ENCODE measurements around the gene SORCS3. TPM values are rescaled to one million over a fixed set of nuclear protein-coding genes. Genes with fewer than 3 reads are reported as not detected.
"Not testable (repeated sequence)": the region's sequence is repeated elsewhere in the genome, so short reads cannot be mapped to it uniquely, and the experiment has no call there.

The SORCS3 gene
- total RNA-seq, 2 donors from 2014 or later = not detected

DNA sequence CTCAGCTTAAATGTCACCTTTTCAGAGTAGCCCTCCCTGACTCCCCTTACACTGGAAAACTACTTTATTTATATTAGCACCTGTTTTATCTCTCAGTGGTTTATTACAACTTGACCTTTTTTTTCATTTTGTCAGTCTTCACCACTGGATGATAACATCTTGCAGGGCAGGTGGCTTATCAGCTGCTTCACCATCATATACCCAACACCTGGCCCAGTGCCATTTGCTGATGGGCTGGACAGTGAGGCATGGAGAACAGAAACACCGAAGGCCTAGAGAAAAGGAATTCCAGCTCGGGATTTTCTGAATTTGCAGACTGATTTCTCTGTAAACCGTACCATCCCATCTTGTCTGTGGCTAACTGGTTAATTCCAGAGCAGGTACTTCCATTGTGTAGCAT, 48.5 kb downstream of the SORCS3 start:
- H3K4me1 ChIP-seq (ENCODE audit: control insufficient read depth in 1 of 2, low read depth in 2 of 2) = no peaks in the 10 kb centered on the region

DNA sequence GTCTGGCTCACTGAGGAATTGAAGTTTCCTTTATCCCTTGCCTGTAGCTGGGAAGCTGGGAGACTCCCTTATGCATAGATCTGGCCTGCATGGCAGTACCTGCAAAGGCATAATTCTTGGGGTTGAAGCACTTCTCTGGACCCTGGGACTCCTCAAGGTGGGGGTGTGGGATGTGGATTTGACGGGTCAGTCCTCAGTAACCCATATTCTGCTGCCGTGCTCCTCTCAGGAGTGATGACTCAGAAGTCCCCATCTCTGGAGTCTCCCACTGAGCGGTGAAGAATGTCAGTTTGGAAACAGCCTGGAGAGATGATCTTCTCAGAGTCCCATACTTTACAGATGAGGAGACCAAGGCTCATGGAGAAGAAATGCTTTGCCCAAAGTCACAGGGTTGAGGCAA, 49.0 kb downstream of the SORCS3 start:
- H3K27ac ChIP-seq = no peak overlapping the region
- TF ChIP-seq, protein P1, sequence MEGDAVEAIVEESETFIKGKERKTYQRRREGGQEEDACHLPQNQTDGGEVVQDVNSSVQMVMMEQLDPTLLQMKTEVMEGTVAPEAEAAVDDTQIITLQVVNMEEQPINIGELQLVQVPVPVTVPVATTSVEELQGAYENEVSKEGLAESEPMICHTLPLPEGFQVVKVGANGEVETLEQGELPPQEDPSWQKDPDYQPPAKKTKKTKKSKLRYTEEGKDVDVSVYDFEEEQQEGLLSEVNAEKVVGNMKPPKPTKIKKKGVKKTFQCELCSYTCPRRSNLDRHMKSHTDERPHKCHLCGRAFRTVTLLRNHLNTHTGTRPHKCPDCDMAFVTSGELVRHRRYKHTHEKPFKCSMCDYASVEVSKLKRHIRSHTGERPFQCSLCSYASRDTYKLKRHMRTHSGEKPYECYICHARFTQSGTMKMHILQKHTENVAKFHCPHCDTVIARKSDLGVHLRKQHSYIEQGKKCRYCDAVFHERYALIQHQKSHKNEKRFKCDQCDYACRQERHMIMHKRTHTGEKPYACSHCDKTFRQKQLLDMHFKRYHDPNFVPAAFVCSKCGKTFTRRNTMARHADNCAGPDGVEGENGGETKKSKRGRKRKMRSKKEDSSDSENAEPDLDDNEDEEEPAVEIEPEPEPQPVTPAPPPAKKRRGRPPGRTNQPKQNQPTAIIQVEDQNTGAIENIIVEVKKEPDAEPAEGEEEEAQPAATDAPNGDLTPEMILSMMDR (IDR thresholded peaks at IDR 0.05) = no peak
- no peaks in the 10 kb centered on the region for H3K9me3 ChIP-seq
- no peak for DNase-seq (ENCODE audit: low spot score)
- no peaks in the 10 kb centered on the region for H3K4me1 ChIP-seq (ENCODE audit: control insufficient read depth in 1 of 2, low read depth in 2 of 2)
- H3K27me3 ChIP-seq (replicated peaks; ENCODE audit: insufficient read depth) = no peaks in the 10 kb centered on the region
- no peaks in the 10 kb centered on the region for H3K36me3 ChIP-seq
- no peak overlapping the region for H3K4me3 ChIP-seq
- no peak for ATAC-seq (ENCODE audit: insufficient number of reproducible peaks, low FRiP score, low read depth)

More for the DNA sequence above, 48.5 kb downstream of the SORCS3 start:
- no peak overlapping the region for H3K27ac ChIP-seq
- no peaks in the 10 kb centered on the region for H3K36me3 ChIP-seq
- ATAC-seq (ENCODE audit: insufficient number of reproducible peaks, low FRiP score, low read depth) = no peak
- DNase-seq (ENCODE audit: low spot score) = no peak
- no peaks in the 10 kb centered on the region for H3K27me3 ChIP-seq (replicated peaks; ENCODE audit: insufficient read depth)
- H3K9me3 ChIP-seq = no peaks in the 10 kb centered on the region
- TF ChIP-seq, protein P1 (IDR thresholded peaks at IDR 0.05) = no peak
- no peak overlapping the region for H3K4me3 ChIP-seq

DNA sequence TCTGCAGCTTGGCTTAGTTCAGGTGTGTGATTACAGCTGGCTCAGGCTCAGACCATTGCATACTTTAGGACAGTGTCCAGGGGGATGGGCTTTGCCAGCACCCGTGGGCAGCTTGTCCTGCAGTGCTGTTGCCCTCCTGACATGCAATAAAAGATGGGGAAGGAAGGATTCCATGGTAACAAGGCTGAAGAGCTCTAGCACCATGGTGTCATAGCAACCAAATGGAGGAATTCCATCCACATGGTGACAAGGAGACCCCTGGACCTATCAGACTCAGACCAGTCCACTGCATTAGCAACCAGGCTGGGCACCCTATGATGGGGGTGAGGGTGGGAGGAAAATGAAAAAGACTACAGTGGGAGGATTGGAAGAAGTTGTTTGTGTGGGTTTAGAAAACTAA, 49.9 kb downstream of the SORCS3 start:
- no peaks in the 10 kb centered on the region for H3K36me3 ChIP-seq
- H3K4me3 ChIP-seq = no peak overlapping the region
- TF ChIP-seq, protein P1 (IDR thresholded peaks at IDR 0.05) = no peak
- H3K27me3 ChIP-seq (replicated peaks; ENCODE audit: insufficient read depth) = no peaks in the 10 kb centered on the region
- no peaks in the 10 kb centered on the region for H3K4me1 ChIP-seq (ENCODE audit: control insufficient read depth in 1 of 2, low read depth in 2 of 2)
- ATAC-seq (ENCODE audit: insufficient number of reproducible peaks, low FRiP score, low read depth) (no peak), DNase-seq (ENCODE audit: low spot score) (no peak)
- no peak overlapping the region for H3K27ac ChIP-seq
- no peaks in the 10 kb centered on the region for H3K9me3 ChIP-seq

DNA sequence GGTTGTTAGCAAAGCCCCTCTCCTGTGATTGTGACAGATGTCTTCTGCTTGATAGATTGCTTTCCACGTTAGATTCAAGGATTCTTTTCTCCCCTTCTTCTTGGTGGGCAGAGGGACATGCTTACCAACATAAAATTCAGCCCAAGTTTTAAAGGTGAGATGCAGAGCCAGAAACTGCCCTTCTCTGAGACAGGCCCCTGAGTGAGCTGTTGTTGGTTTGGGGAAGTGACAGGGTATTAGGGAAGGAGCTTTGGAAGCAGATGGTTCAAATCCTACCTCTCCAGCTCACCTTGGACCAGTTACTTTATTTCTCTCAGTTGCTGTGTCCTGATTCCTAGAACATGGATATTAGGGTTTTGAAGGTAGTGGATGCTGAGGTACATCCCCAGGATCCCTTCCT, 53.0 kb downstream of the SORCS3 start:
- DNase-seq (ENCODE audit: low spot score) (no peak), ATAC-seq (ENCODE audit: insufficient number of reproducible peaks, low FRiP score, low read depth) (no peak)
- Histone ChIP-seq H3K4me1 (ENCODE audit: control insufficient read depth in 1 of 2, low read depth in 2 of 2) (no peaks in the 10 kb centered on the region), H3K27me3 (replicated peaks; ENCODE audit: insufficient read depth) (no peaks in the 10 kb centered on the region), H3K4me3 (no peak overlapping the region), H3K9me3 (no peaks in the 10 kb centered on the region), H3K36me3 (no peaks in the 10 kb centered on the region), H3K27ac (no peak overlapping the region)
- TF ChIP-seq, protein P1 (IDR thresholded peaks at IDR 0.05) = no peak

DNA sequence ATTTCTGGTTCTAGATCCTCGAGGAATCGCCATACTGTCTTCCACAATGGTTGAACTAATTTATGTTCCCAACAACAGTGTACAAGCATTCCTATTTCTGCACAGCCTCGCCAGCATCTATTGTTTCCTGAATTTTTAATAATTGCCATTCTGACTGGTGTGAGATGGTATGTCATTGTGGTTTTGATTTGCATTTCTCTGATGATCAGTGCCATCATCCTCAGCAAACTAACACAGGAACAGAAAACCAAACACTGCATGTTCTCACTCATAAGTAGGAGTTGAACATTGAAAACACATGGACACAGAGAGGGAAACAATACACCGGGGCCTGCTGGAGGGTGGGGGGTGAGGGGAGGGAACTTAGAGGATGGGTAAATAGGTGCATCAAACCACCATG, 62.2 kb downstream of the SORCS3 start:
- not testable (repeated sequence) for H3K36me3 ChIP-seq; DNase-seq (ENCODE audit: low spot score); H3K27me3 ChIP-seq (replicated peaks; ENCODE audit: insufficient read depth); H3K4me3 ChIP-seq; H3K9me3 ChIP-seq; H3K27ac ChIP-seq; ATAC-seq (ENCODE audit: insufficient number of reproducible peaks, low FRiP score, low read depth); H3K4me1 ChIP-seq (ENCODE audit: control insufficient read depth in 1 of 2, low read depth in 2 of 2)

DNA sequence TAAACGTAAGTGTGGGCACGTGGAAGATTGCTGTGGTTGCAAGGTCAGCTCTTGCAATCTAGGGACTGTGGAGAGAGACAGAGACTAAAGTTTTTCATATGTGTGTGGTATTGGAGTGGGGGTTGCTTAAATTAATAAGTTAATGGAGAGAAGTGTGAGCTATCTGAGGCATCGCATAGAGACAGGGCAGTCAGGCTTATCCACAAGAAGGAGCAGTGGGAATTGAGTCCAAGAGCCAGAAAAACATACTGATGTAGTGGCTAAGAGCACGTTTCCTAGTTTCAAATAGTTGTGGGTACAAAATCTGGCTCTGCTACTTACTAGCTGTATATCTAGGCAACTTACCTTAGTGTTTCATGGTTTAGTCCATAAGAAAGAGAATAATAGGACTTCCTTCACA, 65.8 kb downstream of the SORCS3 start:
- H3K27ac ChIP-seq = no peak overlapping the region
- no peak for DNase-seq (ENCODE audit: low spot score)
- no peaks in the 10 kb centered on the region for H3K9me3 ChIP-seq
- ATAC-seq (ENCODE audit: insufficient number of reproducible peaks, low FRiP score, low read depth) = no peak
- no peaks in the 10 kb centered on the region for H3K4me1 ChIP-seq (ENCODE audit: control insufficient read depth in 1 of 2, low read depth in 2 of 2)
- TF ChIP-seq, protein P1 (IDR thresholded peaks at IDR 0.05) = no peak
- no peak overlapping the region for H3K4me3 ChIP-seq
- no peaks in the 10 kb centered on the region for H3K36me3 ChIP-seq
- H3K27me3 ChIP-seq (replicated peaks; ENCODE audit: insufficient read depth) = no peaks in the 10 kb centered on the region

All from thoracic aorta (tissue), 2 donors.